HG02884 (cell line): ENCODE data around the gene CYB5B.

Experiments
- ATAC-seq: cut with Tn5 transposase; IDR thresholded peaks from one replicate; pipeline ENCODE4 v1.9.1; 2021; ENCODE audit warnings: mild to moderate bottlenecking, moderate library complexity; ENCODE audit not compliant: unreplicated experiment

CYB5B gene

DNA sequence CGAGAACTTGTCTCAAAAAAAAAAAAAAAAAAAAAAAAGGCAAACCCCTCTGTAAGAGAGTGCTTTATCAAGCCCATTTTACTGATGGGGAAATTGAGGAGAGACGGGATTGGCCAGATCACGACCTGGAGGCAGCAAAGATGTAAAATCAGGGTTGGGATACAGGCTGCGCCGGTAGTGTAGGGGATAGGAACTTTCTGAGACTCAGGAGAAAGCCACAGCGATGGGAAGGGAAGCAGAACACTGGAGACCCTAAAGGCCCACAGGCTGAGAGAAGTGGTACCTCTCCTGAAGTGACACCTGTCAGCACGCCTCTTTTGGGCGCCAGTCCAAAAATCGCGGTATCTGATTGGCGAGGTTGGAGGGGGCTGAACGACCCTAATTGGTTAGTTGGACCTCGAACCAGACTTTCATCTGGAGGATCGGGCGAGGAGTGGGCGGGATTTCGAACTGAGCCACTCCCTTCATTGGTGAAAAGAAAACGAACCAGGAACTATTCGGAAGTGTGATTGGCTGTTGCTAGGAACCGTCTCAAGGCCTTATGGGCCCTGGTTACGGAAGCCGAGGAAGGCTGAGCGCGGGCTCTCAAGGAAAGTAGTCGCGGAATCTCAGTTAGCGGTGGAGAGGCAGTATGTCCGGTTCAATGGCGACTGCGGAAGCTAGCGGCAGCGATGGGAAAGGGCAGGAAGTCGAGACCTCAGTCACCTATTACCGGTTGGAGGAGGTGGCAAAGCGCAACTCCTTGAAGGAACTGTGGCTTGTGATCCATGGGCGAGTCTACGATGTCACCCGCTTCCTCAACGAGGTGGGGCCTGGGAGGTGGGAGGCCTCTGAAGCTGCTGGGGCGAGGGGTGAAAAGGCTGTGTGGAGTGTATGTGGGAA, at the start of gene CYB5B:
TSS of gene CYB5B (plus strand) at position 567 of the 882 bp plus-strand sequence. CDS start at position 632, 65 bp downstream.
- peak; percentile 94 for ATAC-seq

DNA sequence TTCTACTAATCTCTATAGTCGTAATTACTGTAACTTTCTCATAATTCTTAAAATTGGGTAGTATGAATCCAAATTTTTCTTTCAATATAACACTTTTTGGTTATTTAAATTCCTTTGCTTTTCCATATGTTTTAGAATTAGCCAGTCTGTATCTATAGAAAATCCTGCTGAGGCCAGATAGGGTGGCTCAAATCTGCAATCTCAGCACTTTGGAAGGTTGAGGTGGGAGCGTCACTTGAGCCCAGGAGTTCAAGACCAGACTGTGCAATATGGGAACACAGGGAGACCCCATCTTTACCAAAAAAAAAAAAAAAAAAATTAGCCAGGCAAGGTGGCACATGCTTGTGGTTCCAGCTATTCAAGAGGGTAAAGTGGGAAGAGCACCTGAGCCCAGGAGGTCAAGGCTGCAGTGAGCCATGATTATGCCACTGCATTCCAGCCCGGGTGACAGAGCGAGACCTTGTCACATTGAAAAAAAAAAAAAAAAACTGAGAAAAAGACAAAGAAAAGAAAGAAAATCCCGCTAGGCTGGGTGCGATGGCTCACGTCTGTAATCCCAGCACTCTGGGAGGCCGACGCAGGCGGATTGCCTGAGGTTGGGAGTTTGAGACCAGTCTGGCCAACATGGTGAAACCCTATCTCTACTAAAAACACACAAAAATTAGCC, 47.9 kb upstream of the CYB5B start:
- no peak for ATAC-seq

- no peak for ATAC-seq
These were observed 46.4 kb upstream of the CYB5B start for GRCh38 chr16:69378036-69378435.

GRCh38 chr16:69378760-69379159, 45.7 kb upstream of the CYB5B start:
- ATAC-seq = no peak

- no peak for ATAC-seq
These were observed 43.2 kb upstream of the CYB5B start for GRCh38 chr16:69381231-69381630.

DNA sequence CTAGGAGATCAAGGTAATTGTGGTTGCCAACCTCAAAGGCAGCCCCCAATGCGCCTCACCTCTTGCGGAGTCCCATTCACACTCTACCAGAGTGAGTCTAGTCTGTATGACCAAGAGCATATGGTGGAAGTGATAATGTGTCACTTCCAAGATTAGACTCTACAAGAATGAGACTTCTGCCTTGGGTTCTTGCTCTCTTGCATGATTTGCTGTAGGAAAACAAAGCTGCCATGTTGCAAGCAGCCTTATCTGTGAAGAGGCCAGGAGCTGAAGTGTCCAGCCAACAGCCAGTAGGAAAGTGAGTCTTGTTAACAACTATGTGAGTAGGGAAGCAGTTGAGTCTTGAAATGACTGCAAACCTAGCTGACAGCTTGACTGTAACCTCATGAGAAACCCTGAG, 42.0 kb upstream of the CYB5B start:
- no peak for ATAC-seq

GRCh38 chr16:69384974-69385373, 39.4 kb upstream of the CYB5B start:
- no peak for ATAC-seq

DNA sequence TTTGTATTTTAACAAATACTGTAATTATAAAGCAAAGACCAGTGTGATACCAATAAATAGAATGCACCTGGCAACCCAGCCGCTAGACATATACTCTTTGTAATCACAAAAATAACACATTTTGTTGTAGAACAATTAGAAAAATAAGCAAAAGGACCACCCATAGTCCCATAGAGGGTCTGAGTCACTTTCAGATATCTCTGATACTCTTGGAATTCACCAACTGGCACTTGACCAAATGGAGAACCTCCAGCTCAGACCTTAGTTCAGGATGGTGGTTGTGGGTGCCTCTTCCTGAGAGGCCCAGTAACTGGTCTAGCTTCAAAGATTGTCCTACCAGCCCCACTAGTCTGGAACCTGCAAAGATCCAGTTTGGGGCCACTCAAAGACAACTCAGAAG, 37.8 kb upstream of the CYB5B start:
- no peak for ATAC-seq

DNA sequence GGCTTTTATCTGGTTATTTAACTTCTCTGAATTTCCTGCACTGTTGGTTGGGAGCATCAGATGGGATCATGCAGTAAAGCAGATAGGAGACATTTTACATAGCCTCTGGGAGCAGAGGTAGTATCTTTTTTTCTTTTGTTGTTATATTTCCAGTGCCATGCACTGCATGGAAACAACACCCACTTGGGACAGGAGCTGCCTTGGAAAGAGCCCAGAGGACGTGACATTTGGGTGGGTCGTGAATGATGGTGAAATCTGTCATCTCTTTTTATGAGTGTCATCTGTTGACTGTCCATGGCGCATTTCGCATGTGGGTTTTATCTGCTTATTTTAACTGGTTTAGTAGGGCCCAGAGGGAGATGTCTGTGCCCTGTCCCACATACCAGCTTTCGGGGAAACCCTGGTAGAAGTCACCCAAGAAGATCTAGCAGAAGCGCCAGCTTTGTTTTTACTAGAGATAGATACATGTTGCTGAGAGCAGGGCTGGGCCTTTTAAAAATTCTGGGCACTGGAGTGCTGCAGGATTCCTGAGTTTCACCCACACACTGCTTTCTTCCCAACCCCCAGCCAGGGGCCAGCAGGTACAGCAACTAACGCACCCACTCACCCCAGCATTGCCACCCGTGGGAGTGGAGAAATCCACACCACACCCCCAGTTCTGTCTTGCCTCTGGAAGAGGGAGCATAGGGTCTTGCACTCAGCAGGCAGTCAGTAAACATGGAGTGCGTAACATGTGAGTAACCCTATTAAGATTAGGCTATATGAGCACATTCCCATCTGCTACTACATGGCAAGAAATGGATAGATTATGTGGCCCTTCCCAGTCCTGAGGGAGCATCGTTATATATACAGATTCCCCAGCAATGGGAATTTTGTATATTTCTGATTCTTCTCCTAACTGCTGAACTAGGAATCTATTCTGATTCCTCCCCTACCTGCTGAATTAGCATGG, 30.2 kb upstream of the CYB5B start:
- ATAC-seq = no peak

DNA sequence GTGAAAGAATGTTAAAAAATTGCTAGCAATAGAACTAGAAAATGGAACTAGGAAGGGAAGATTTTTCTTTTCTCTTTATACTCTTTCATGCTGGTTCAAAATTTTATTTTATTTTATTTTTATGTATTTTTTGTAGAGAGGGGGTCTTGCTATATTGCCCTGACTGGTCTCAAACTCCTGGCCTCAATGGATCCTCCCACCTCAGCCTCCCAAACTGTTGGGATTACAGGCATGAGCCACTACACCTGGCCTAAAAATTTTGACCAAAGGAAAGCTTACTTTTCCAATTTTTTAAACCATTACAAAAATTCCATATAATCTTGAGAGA, 28.6 kb upstream of the CYB5B start:
- no peak for ATAC-seq

- ATAC-seq = no peak
These were observed 28.0 kb upstream of the CYB5B start for GRCh38 chr16:69396187-69397061.

DNA sequence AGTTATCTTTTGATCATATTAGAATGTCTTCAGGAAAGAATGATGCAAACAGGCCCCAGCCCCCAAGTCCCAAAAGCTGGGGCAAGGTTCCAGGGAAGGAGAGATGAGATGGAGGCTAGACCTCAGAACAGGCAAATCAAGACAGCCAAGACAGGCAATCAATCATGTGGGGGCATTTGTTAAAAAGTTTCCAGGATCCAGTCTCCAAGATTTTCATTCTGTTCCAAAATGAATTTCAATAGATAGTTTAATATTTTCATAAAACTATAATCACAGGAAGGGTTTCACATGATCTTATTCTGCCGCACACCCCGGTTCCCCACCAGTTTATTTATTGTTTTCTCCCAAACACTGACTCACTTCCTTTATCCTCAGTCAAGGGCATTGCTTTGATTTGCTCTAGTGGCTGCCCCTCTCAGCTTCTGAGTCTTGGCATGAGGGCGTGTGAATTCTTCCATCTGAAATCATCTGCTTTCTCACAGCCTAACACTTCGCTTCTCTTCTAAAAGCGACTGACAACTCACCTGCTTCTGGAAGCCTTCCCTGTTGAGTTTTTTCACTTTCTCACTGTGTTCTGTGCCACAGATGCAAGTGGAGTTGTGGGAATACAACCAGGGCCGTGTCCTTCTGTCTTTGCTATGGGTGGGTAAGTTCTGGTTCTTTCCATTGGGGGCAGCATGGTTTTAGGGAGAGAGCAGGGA, 26.4 kb upstream of the CYB5B start:
- ATAC-seq = no peak

- ATAC-seq = no peak
These were observed 25.1 kb upstream of the CYB5B start for GRCh38 chr16:69399361-69399760.

DNA sequence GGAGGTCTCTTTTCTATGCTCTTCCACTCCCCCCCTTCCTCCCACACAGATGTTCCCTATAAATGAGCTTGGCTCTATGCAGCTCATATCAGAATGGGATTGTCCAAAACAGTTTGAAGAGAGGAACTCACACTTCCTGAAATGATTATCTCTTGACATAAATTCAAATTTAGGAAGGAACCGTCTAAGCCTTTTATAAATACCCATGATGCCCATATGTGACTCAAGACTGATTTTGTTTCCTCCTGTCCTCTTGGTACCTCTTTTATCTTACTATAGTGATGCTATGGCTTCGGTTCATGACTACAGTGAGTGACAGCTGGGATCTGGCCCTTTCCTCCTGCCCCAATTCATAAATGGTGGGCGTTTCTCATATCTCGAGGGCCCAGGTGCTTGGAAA, 22.0 kb upstream of the CYB5B start:
- ATAC-seq = no peak

DNA sequence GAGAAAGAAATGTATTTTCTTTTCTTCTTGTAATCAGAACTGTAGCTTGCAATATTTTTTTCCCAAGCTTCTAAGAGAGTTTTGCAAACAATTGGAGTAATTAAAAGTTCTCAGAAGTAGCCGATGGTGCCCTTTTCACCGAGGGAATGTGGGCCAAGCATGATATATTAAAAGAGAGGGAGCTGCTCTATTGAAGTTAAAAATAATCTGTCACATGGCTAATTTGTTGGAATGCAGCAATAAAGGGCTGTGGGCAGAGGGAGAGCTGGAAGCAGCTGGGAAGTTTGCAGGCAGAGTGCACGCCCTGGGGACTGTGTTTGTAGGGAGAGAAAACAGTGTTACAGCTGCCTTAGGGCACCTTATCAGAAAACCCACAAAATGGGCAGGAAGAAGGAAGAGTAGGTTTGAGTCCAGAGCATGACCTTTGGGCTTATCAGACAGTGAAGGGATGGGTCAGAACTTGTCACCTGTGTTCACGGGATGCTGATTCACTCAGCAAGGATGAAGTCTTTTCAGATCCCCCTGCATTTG, 20.1 kb upstream of the CYB5B start:
- no peak for ATAC-seq

- no peak for ATAC-seq
These were observed 19.1 kb upstream of the CYB5B start for GRCh38 chr16:69405326-69405725.

DNA sequence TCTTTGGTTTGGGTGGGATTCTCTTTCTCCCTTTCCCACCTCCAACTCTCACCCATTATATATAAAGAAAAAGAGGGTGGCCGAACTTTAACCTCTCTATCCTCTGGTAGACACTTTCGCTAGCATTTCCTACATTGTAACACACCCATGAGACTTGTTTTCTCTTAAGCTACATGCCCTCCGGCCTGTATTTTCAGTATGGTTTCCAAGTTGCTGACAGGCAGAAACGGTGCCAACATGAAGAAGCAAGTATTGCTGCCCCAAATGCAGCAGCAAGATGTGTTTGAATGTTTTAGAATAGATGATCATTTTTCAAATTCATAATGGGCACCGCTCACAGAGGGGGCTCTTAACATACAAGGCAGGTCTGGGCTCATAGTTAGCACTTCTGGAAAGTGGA, 18.7 kb upstream of the CYB5B start:
- ATAC-seq = no peak

DNA sequence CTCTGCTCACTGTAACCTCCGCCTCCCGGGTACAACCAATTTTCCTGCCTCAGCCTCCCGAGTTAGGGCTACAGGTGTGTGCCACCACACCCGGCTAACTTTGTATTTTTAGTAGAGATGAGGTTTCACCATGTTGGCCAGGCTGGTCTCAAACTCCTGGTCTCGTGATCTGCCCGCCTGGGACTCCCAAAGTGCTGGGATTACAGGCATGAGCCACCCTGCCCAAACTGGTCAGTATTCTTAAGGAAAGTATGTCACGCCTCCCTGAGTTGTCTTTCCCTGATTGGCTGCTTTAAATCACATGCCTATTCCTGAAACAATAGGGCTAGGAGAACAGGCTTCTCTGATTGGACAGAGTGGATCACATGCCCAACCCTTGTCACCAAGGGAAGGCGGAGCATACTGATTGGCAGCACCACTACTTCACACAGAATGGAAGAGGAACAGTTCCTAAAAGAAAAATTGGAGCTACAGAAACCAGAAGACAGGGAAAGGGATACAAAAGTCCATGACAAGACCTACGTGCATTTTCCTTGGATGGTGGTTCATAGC, 17.6 kb upstream of the CYB5B start:
- ATAC-seq = no peak

- ATAC-seq = no peak
These were observed 16.6 kb upstream of the CYB5B start for GRCh38 chr16:69407702-69408323.
